ENCODE measurements around the gene FDXR. TPM values are rescaled to one million over a fixed set of nuclear protein-coding genes. Genes with fewer than 3 reads are reported as not detected.

Gene FDXR
- total RNA-seq, 1 donor from 2014 or later, result 93.1 TPM

- no peak for DNase-seq (ENCODE audit: low spot score in 2 of 2)
- Histone ChIP-seq H3K4me3 (no peak overlapping the region), H3K27me3 (no peaks in the 10 kb centered on the region), H3K27ac (no peak overlapping the region), H3K36me3 (peaks cover 12 to 20% of the 10 kb centered on the region in 2 donors), H3K4me1 (no peaks in the 10 kb centered on the region), H3K9me3 (no peaks in the 10 kb centered on the region)
- TF ChIP-seq CTCF (IDR thresholded peaks at IDR 0.05), result no peak
- intact Hi-C loops (cut with DNase I), result no loop called here
Observed at GRCh38 chr17:74822939-74823367, 49.8 kb downstream of the FDXR start.

GRCh38 chr17:74822335-74822938 is 50.4 kb downstream of the FDXR start:
- DNase-seq (ENCODE audit: low spot score in 2 of 2), result no peak
- no peaks in the 10 kb centered on the region for H3K27me3 ChIP-seq
- peaks cover 12 to 20% of the 10 kb centered on the region in 2 donors for H3K36me3 ChIP-seq
- H3K9me3 ChIP-seq, result no peaks in the 10 kb centered on the region
- no peak overlapping the region for H3K4me3 ChIP-seq
- no peak overlapping the region for H3K27ac ChIP-seq
- no peak for TF ChIP-seq CTCF (IDR thresholded peaks at IDR 0.05)
- intact Hi-C loops (cut with DNase I), result no loop called here
- H3K4me1 ChIP-seq, result no peaks in the 10 kb centered on the region

- Histone ChIP-seq H3K4me1 (no peaks in the 10 kb centered on the region), H3K27me3 (no peaks in the 10 kb centered on the region), H3K27ac (no peak overlapping the region), H3K36me3 (peaks cover 12 to 20% of the 10 kb centered on the region in 2 donors), H3K4me3 (no peak overlapping the region), H3K9me3 (no peaks in the 10 kb centered on the region)
- no peak for TF ChIP-seq CTCF (IDR thresholded peaks at IDR 0.05)
- no peak for DNase-seq (ENCODE audit: low spot score in 2 of 2)
- intact Hi-C loops (cut with DNase I), result no loop called here
Observed at GRCh38 chr17:74821655-74822334, 51.0 kb downstream of the FDXR start.

- Histone ChIP-seq H3K4me1 (no peaks in the 10 kb centered on the region), H3K27me3 (no peaks in the 10 kb centered on the region), H3K36me3 (peaks cover 12 to 20% of the 10 kb centered on the region in 2 donors), H3K4me3 (no peak overlapping the region), H3K27ac (no peak overlapping the region), H3K9me3 (no peaks in the 10 kb centered on the region)
- TF ChIP-seq CTCF (IDR thresholded peaks at IDR 0.05), result no peak
- intact Hi-C loops (cut with DNase I), result no loop called here
- no peak for DNase-seq (ENCODE audit: low spot score in 2 of 2)
Observed at GRCh38 chr17:74819801-74820436, 52.9 kb downstream of the FDXR start.

- Histone ChIP-seq H3K4me1 (no peaks in the 10 kb centered on the region), H3K36me3 (peaks cover 12 to 20% of the 10 kb centered on the region in 2 donors), H3K27me3 (no peaks in the 10 kb centered on the region), H3K27ac (no peak overlapping the region), H3K9me3 (no peaks in the 10 kb centered on the region), H3K4me3 (no peak overlapping the region)
- DNase-seq (ENCODE audit: low spot score in 2 of 2), result no peak
- no peak for TF ChIP-seq CTCF (IDR thresholded peaks at IDR 0.05)
- intact Hi-C loops (cut with DNase I), result no loop called here
Observed at GRCh38 chr17:74818291-74818938, 54.4 kb downstream of the FDXR start.
